GM18909 (cell line): Measurements from ENCODE around the gene GMCL2.
A peak's percentile ranks its signal among the peaks of the same experiment; 100 is the strongest.
"Not testable (repeated sequence)": the region's sequence is repeated elsewhere in the genome, so short reads cannot be mapped to it uniquely, and the experiment has no call there.

Source experiments
- ATAC-seq: cut with Tn5 transposase; IDR thresholded peaks from one replicate; pipeline ENCODE4 v1.9.1; 2021; ENCODE audit warnings: mild to moderate bottlenecking; ENCODE audit not compliant: unreplicated experiment, poor library complexity

GMCL2 gene

DNA sequence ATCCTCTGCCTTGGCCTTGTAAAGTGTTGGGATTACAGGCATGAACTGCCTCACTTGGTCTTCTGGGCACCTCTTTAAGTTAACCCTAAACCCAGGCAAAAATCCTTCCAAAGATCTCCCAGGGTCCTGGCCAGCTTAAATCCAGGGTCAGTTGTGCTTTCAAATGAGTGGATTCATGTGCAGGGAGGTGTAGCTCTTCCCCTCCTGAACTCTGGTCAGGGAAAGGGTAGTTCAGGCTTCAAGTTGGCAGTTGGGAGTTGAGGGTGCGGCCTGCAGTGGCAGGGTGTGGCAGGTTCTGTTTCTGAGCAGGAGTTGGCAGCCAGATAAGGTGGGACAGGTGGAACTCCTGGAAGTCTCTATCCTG lies 20.7 kb upstream of the GMCL2 start:
- no peak for ATAC-seq

DNA sequence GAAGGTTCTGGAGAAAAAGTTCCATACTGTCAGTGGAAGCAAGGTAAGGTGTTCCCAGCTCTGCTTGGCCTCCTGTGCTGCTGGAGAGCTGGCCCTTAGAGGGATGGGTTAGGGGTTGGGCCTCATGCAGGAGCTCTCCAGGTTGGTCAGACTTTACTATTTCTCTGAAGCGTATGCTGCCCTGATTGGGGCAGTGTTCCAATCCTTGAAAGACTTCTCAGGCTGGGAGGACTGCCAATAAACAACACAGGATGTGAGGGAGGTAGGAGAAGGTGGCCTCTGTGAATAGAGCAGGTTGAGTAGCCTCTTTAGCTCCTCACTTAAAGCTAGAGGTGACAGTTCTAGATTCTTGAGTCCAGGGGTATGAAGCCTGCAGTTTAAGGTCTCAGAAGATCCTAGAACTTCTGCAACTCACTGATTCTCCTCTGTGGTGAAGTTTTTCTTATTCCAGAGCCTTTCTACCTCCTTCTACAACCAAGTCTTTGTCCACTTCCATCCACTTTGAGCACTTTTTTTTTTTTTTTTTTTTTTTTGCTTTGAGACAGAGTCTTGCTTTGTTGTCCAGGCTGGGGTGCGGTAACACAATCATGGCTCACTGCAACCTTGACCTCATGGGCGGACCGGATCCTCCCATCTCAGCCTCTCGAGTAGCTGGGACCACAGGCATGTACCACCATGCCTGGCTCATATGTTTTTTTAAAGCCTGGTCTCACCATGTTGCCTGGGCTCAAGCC lies 20.2 kb upstream of the GMCL2 start:
- no peak for ATAC-seq

GRCh38 chr5:178206166-178207101 lies 19.3 kb upstream of the GMCL2 start:
- no peak for ATAC-seq

GRCh38 chr5:178205749-178206047 lies 18.5 kb upstream of the GMCL2 start:
- no peak for ATAC-seq

DNA sequence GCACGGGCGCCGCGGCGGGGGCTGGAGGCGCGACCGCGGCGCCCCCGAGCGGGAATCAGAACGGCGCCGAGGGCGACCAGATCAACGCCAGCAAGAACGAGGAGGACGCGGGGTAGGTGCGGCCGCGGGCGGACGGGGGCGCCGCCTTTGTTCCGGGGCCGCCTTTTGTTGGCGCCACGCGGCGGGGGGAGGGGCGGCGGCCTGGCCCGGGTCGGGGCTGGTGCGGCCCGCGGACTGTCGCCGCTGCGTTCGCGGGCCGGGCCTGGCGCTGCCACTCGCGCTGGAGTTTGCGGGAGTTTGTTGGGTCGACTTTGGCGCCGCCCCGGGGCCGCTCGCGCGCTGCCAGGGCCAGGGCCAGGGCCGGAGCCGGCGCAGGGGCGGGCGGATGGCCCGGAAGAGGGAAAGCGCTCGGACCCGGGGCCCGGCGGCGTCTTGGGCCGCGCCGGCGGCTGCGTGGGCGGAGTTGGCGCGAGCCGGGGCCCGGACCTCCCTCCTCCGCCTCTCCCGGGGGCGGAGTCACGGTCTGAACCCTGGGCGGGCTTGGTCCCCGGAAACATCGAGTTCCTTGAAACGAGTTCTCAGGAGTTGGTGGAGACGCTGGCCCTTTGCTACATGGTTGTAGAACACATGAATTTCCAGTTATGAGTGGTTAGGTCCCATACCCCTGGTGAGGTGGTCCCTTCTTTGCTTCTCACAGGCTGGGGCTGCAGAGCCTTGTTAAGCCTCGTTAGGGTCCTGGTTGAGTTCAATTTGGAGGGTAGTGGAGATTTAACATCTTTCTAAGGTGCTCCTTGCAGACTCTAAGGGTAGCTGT lies 18.0 kb upstream of the GMCL2 start:
- peak; percentile 61 for ATAC-seq

- peak; percentile 89 for ATAC-seq
These were observed 17.2 kb upstream of the GMCL2 start, which contains the start of gene HNRNPAB for GRCh38 chr5:178204182-178204934. HNRNPAB (plus strand) TSS chr5:178204533; CDS start chr5:178204838, 305 bp downstream.

- no peak for ATAC-seq
These were observed 16.6 kb upstream of the GMCL2 start for GRCh38 chr5:178203670-178204181.

DNA sequence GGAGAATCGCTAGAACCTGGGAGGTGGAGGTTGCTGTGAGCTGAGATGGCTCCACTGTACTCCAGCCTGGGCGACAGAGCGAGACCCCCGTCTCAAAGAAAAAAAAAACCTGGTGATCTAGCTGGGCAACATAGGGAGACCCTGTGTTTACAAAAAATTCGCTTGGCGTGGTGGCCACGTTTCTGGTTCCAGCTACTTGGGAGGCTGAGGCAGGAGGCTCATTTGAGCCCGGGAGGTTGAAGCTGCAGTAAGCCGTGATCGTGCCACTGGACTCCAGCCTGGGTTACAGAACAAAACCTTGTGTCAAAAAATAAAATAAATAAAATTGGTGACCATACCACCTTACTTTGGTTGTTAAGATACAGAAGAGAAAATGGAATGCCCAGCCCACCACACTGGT lies 15.4 kb upstream of the GMCL2 start:
- ATAC-seq, result no peak

DNA sequence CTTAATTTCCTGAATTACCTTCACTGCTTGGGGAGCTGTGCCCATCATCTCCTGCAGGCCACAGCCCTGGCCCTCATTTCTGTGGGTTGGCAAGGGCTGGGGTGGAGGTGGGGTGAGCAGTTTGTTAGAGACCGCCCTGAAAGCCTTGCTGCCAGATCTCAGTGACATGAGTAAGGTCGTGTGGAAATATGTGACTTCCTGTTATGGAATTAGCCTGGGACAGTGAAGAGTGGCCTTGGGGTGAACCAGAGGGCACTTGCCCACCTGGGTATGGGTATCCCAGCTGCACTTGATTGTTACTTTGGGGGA lies 14.7 kb upstream of the GMCL2 start:
- no peak for ATAC-seq

- no peak for ATAC-seq
These were observed 14.2 kb upstream of the GMCL2 start for GRCh38 chr5:178201221-178201926.

- no peak for ATAC-seq
These were observed 12.6 kb upstream of the GMCL2 start for GRCh38 chr5:178199581-178200434.

- no peak for ATAC-seq
These were observed 11.5 kb upstream of the GMCL2 start for GRCh38 chr5:178198706-178199105.

DNA sequence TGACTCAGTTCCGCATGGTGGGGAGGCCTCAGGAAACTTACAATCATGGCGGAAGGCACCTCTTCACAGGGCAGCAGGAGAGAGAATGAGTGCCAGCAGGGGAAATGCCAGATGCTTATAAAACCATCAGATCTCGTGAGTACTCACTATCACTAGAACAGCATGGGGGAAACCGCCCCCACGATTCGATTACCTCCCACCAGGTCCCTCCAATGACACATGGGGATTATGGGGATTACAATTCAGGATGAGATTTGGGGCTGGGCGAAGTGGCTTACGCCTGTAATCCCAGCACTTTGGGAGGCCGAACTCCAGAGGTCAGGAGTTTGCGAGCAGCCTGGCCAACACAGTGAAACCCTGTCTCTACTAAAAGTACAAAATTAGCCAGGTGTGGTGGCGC lies 11.0 kb upstream of the GMCL2 start:
- not testable (repeated sequence) for ATAC-seq

DNA sequence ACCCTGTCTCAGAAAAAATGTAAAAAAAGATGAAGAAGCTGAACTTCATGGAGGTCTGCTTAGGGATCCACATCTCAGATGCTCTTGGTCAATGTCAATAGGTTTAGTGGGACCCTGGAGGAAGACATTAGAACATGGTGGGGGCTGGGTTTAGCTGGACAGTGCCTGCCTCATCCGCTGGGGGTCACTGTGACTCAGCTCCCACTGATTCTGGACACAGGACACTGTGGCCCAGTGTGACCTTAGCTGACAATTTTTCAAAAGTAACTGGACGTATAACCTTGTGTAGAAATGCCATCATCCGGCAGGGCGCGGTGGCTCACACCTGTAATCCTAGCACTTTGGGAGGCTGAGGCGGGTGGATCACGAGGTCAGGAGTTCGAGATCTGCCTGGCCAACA lies 9.8 kb upstream of the GMCL2 start:
- ATAC-seq, result no peak

GRCh38 chr5:178196281-178196812 lies 9.2 kb upstream of the GMCL2 start:
- no peak for ATAC-seq

- ATAC-seq, result no peak
These were observed 6.9 kb upstream of the GMCL2 start for GRCh38 chr5:178194026-178194425.

GRCh38 chr5:178193251-178193809 lies 6.2 kb upstream of the GMCL2 start:
- no peak for ATAC-seq

- no peak for ATAC-seq
These were observed 5.6 kb upstream of the GMCL2 start for GRCh38 chr5:178192787-178193186.
